Hepatocyte (in vitro differentiated cells): ENCODE measurements around the gene JAM2.

ENCODE experiments used
- EZH2phosphoT487 ChIP-seq: fragments of 200-600 bp; sonication (generic); IDR thresholded peaks from one replicate; pipeline ENCODE4 v1.6.1; 2018; ENCODE audit warnings: antibody characterized with exemption, mild to moderate bottlenecking, low read depth, moderate library complexity; ENCODE audit not compliant: unreplicated experiment, severe bottlenecking
- TF ChIP-seq, protein P1 (sequence below): fragments of 200-600 bp; sonication (generic); IDR thresholded peaks from 2 replicates; pipeline ENCODE4 v1.5.1; 2016; ENCODE audit warnings: antibody characterized with exemption, mild to moderate bottlenecking; ENCODE audit not compliant: poor library complexity

GRCh38 chr21:25625036-25625435 lies 14.0 kb upstream of the JAM2 start:
- TF ChIP-seq, protein P1, sequence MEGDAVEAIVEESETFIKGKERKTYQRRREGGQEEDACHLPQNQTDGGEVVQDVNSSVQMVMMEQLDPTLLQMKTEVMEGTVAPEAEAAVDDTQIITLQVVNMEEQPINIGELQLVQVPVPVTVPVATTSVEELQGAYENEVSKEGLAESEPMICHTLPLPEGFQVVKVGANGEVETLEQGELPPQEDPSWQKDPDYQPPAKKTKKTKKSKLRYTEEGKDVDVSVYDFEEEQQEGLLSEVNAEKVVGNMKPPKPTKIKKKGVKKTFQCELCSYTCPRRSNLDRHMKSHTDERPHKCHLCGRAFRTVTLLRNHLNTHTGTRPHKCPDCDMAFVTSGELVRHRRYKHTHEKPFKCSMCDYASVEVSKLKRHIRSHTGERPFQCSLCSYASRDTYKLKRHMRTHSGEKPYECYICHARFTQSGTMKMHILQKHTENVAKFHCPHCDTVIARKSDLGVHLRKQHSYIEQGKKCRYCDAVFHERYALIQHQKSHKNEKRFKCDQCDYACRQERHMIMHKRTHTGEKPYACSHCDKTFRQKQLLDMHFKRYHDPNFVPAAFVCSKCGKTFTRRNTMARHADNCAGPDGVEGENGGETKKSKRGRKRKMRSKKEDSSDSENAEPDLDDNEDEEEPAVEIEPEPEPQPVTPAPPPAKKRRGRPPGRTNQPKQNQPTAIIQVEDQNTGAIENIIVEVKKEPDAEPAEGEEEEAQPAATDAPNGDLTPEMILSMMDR: no peak
- no peak for TF ChIP-seq EZH2phosphoT487
